Neural progenitor cell (in vitro differentiated cells): ENCODE data around the gene CLEC11A. TPM values are rescaled to one million over a fixed set of nuclear protein-coding genes. Genes with fewer than 3 reads are reported as not detected.
A peak's percentile ranks its signal among the peaks of the same experiment; 100 is the strongest.

Experiments
- DNase-seq: peaks from one replicate; pipeline ENCODE4 v3.0.0-alpha.2; 2016; ENCODE audit warnings: low spot score
- H2AFZ ChIP-seq: fragments of 200-600 bp; sonication (generic); replicated peaks from 2 replicates; pipeline ENCODE4 v1.6.1; 2016; ENCODE audit warnings: antibody characterized with exemption
- H3F3A ChIP-seq: fragments of 200-600 bp; sonication (generic); 2 replicates; pipeline ENCODE4 v1.6.1; 2016; ENCODE audit warnings: antibody characterized with exemption, low read depth
- H3K27ac ChIP-seq: fragments of 200-600 bp; sonication (generic); 2 replicates; pipeline ENCODE4 v1.5.1; 2016; ENCODE audit warnings: mild to moderate bottlenecking
- H3K27me3 ChIP-seq: fragments of 200-600 bp; sonication (generic); 2 replicates; pipeline ENCODE4 v1.6.1; 2016; ENCODE audit warnings: mild to moderate bottlenecking, moderate library complexity
- H3K36me3 ChIP-seq: fragments of 200-600 bp; sonication (generic); 2 replicates; pipeline ENCODE4 v1.5.1; 2016
- H3K4me1 ChIP-seq: fragments of 200-600 bp; sonication (generic); 2 replicates; pipeline ENCODE4 v1.6.1; 2016; ENCODE audit warnings: mixed run types
- H3K4me2 ChIP-seq: fragments of 200-600 bp; sonication (generic); 2 replicates; pipeline ENCODE4 v1.6.1; 2016
- H3K4me3 ChIP-seq: fragments of 200-600 bp; sonication (generic); 2 replicates; pipeline ENCODE4 v1.5.1; 2016
- H3K79me2 ChIP-seq: fragments of 200-600 bp; sonication (generic); 2 replicates; pipeline ENCODE4 v1.6.1; 2016; ENCODE audit warnings: low read depth
- H3K9ac ChIP-seq: fragments of 200-600 bp; sonication (generic); 2 replicates; pipeline ENCODE4 v1.6.1; 2016
- H3K9me3 ChIP-seq: fragments of 200-600 bp; sonication (generic); 2 replicates; pipeline ENCODE4 v1.5.1; 2016; ENCODE audit warnings: low read depth
- H4K20me1 ChIP-seq: fragments of 200-600 bp; sonication (generic); 2 replicates; pipeline ENCODE4 v1.6.1; 2016; ENCODE audit warnings: low read depth
- H3K27ac Mint-ChIP-seq: 3 replicates; pipeline ENCODE4 v1.8.0; 2021; ENCODE audit warnings: mixed read lengths
- H3K27me3 Mint-ChIP-seq: 2 replicates; pipeline ENCODE4 v1.8.0; 2022; ENCODE audit warnings: low read depth, mild to moderate bottlenecking, inconsistent platforms, moderate library complexity, mixed read lengths; ENCODE audit not compliant: insufficient read depth
- H3K36me3 Mint-ChIP-seq: 3 replicates; pipeline ENCODE4 v1.8.0; 2021; ENCODE audit warnings: mixed read lengths
- H3K4me1 Mint-ChIP-seq: 3 replicates; pipeline ENCODE4 v1.8.0; 2021; ENCODE audit warnings: mixed read lengths
- H3K4me3 Mint-ChIP-seq: 3 replicates; pipeline ENCODE4 v1.8.0; 2021; ENCODE audit warnings: mild to moderate bottlenecking, moderate library complexity, mixed read lengths
- H3K9me3 Mint-ChIP-seq: 3 replicates; pipeline ENCODE4 v1.8.0; 2020; ENCODE audit warnings: mixed read lengths
- CTCF ChIP-seq: fragments of 200-600 bp; sonication (generic); IDR thresholded peaks from 2 replicates; pipeline ENCODE4 v1.5.1; 2017; ENCODE audit warnings: antibody characterized with exemption, mild to moderate bottlenecking
- EZH2 ChIP-seq: fragments of 200-600 bp; sonication (generic); IDR thresholded peaks from 2 replicates; pipeline ENCODE4 v1.6.1; 2017; ENCODE audit warnings: antibody characterized with exemption, mild to moderate bottlenecking, moderate library complexity
- EZH2phosphoT487 ChIP-seq: fragments of 200-600 bp; sonication (generic); IDR thresholded peaks from 2 replicates; pipeline ENCODE4 v1.6.1; 2017; ENCODE audit warnings: antibody characterized with exemption
- total RNA-seq: library from RNA; depleted of rRNA; stranded (reverse); fragments of >200 nt; gene quantifications from 2 replicates; pipeline ENCODE4 v1.2.3, GENCODE V29; 2015; ENCODE audit warnings: low replicate concordance

Gene CLEC11A
- total RNA-seq, 1 donor from 2014 or later: 0.09 TPM

- H3K27me3 Mint-ChIP-seq: peaks cover 32% of the 10 kb centered on the region
- no peak overlapping the region for H3K4me2 ChIP-seq
- H3K79me2 ChIP-seq: no peaks in the 10 kb centered on the region
- H3K4me1 Mint-ChIP-seq: peaks cover 36% of the 10 kb centered on the region
- peaks cover 100% of the 10 kb centered on the region for H3K27me3 ChIP-seq
- peak overlapping the region; percentile 83 for H3K4me3 Mint-ChIP-seq
- H3K36me3 ChIP-seq: no peaks in the 10 kb centered on the region
- no peaks in the 10 kb centered on the region for H3K9me3 Mint-ChIP-seq
- H3K27ac Mint-ChIP-seq: peak overlapping the region; percentile 27
- H3K4me1 ChIP-seq: peaks cover 7% of the 10 kb centered on the region
- no peak for TF ChIP-seq EZH2
- TF ChIP-seq CTCF: no peak
- TF ChIP-seq EZH2phosphoT487: no peak
- peaks cover 15% of the 10 kb centered on the region for H4K20me1 ChIP-seq
- H3K4me3 ChIP-seq: no peak overlapping the region
- H3K36me3 Mint-ChIP-seq: peaks cover 10% of the 10 kb centered on the region
- no peak for DNase-seq
- H3K9ac ChIP-seq: no peak overlapping the region
- H3F3A ChIP-seq: peaks cover 14% of the 10 kb centered on the region
- H3K9me3 ChIP-seq: no peaks in the 10 kb centered on the region
- H3K27ac ChIP-seq: no peak overlapping the region
- no peak overlapping the region for H2AFZ ChIP-seq
Observed at GRCh38 chr19:50720181-50720920, 2.8 kb upstream of the CLEC11A start.

GRCh38 chr19:50720921-50721381 lies 2.2 kb upstream of the CLEC11A start:
- H3K27ac Mint-ChIP-seq: no peak overlapping the region
- no peaks in the 10 kb centered on the region for H3K79me2 ChIP-seq
- no peak overlapping the region for H3K27ac ChIP-seq
- no peak overlapping the region for H3K4me3 ChIP-seq
- H3K9me3 Mint-ChIP-seq: no peaks in the 10 kb centered on the region
- H3K4me1 ChIP-seq: peaks cover 7% of the 10 kb centered on the region
- H3K27me3 Mint-ChIP-seq: peaks cover 28% of the 10 kb centered on the region
- no peak overlapping the region for H3K9ac ChIP-seq
- H3K36me3 Mint-ChIP-seq: peaks cover 4% of the 10 kb centered on the region
- no peaks in the 10 kb centered on the region for H3K36me3 ChIP-seq
- DNase-seq: peak; percentile 38
- TF ChIP-seq EZH2 (no peak), CTCF (no peak), EZH2phosphoT487 (no peak)
- H3K27me3 ChIP-seq: peaks cover 100% of the 10 kb centered on the region
- H3K4me2 ChIP-seq: no peak overlapping the region
- peak overlapping the region; percentile 83 for H3K4me3 Mint-ChIP-seq
- H3K9me3 ChIP-seq: no peaks in the 10 kb centered on the region
- H3F3A ChIP-seq: peaks cover 14% of the 10 kb centered on the region
- H2AFZ ChIP-seq: no peak overlapping the region
- H3K4me1 Mint-ChIP-seq: peaks cover 36% of the 10 kb centered on the region
- peaks cover 15% of the 10 kb centered on the region for H4K20me1 ChIP-seq

- Mint-ChIP-seq H3K27ac (no peak overlapping the region), H3K4me3 (peak overlapping the region; percentile 38), H3K27me3 (peaks cover 25% of the 10 kb centered on the region), H3K4me1 (peaks cover 40% of the 10 kb centered on the region), H3K36me3 (no peaks in the 10 kb centered on the region), H3K9me3 (no peaks in the 10 kb centered on the region)
- H3K9me3 ChIP-seq: no peaks in the 10 kb centered on the region
- no peak overlapping the region for H3K4me3 ChIP-seq
- H2AFZ ChIP-seq: no peak overlapping the region
- H3K27me3 ChIP-seq: peaks cover 98% of the 10 kb centered on the region
- peaks cover 14% of the 10 kb centered on the region for H3F3A ChIP-seq
- H3K9ac ChIP-seq: no peak overlapping the region
- H3K4me1 ChIP-seq: peaks cover 7% of the 10 kb centered on the region
- no peak overlapping the region for H3K27ac ChIP-seq
- TF ChIP-seq EZH2phosphoT487 (no peak), EZH2 (no peak), CTCF (no peak)
- no peaks in the 10 kb centered on the region for H3K79me2 ChIP-seq
- peaks cover 15% of the 10 kb centered on the region for H4K20me1 ChIP-seq
- DNase-seq: no peak
- no peaks in the 10 kb centered on the region for H3K36me3 ChIP-seq
- no peak overlapping the region for H3K4me2 ChIP-seq
Observed at GRCh38 chr19:50721441-50722137, 1.6 kb upstream of the CLEC11A start.
